ENCODE measurements around the gene FXR1.
A peak's percentile ranks its signal among the peaks of the same experiment; 100 is the strongest.
"Not testable (repeated sequence)": the region's sequence is repeated elsewhere in the genome, so short reads cannot be mapped to it uniquely, and the experiment has no call there.

FXR1 gene

DNA sequence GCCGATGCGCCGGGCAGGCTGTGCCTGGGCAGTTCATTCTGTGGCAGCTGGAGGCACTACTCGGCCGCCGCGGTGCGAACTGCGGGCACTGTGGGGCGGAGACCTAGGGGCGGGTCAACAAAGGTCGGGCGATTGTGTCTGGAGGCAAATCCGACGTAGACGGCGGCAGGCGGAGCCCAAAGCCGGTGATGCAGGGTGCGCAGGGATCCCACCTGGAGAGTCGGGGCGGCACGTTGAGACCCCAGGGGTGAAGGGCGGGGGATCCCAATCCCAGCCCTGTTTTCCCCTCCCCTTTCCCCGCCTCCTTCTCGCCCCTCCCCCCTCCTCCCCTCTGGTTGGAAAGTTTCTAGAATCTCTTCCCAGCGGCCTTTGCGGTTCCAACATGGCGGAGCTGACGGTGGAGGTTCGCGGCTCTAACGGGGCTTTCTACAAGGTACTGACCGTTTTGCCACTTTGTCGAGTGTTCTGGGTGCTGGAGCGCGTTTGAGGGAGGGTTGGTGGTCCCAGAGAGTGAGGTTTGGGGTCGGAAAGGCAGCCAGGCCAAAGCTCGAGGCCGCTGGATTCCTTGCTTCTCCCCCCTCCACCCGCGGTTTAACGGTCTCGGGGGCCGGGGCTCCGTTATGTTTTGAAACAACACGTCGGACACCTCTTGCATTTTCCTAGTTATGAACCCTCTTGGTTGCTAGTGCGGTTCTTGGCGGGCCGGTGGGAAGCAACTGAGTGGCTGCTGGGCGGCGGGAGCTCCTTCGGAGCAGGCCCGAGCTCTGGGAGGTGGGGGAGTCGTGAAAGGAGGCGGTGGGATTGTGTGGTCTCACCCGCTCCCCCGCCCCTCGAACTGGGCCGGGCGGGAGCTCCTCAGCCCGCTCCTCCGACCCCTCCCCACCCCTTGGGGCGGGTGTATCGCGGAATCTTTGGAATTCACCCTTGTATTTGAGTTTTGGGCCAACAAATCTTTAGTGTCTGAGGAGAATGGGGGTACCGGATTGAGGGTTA is at the start of gene FXR1:
FXR1 (plus strand) TSS at position 367 of the 993 bp plus-strand sequence; CDS start at position 383, 16 bp downstream.
- DNase-seq = peak; percentile 83 to 87

DNA sequence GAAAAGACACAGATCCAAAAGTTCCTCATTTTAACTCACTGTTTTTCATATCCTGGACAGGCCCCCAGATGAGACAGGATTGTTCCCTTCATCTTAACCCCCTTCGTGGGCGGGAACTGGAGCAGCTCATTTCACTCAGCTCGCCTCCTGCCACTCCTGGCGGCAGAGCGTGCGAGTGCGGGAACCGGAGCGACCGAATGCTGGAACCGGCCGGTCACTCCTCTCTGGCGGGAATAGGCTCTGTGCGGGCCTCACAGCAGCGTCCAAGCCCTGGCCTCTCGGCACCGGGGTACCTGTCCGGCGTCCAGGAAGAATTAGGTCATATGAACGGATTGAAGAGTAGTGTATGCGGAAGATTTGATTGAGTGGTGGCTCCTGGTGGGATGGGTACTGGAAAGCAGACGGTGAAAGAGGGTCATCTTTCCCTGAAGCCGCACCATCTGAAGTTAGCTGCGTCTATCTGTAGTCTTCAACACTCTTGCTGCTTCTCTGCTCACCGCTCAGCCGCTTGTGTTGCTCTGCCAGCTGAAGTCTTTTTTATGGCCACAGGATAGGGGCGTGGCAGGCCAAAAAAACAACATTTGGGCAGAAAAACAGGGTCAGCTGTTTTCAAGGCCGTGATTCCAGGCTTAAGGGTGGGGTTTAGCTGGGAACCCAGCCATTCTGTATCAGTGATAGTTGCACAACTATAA is 42.3 kb upstream of the FXR1 start:
- DNase-seq = no peak

DNA sequence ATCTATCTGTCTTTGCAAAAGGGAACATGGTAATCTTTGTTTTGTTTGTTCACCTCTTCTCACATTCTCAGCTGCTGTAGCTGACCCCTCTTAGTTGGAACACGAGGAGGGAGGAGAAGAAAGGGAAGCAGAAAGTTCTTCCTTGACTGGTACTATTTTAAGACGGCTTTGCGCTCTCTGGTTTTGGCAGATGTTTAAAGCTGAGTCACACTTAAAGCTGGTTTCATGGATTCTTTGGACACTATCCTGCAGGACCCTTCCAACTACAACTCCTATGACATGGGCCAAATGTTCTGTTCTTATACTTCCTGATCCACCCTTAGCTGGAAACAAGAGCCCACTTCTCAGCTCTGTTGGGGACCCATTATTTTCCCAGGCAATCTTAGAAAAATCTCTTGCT is 40.6 kb upstream of the FXR1 start:
- DNase-seq = no peak

DNA sequence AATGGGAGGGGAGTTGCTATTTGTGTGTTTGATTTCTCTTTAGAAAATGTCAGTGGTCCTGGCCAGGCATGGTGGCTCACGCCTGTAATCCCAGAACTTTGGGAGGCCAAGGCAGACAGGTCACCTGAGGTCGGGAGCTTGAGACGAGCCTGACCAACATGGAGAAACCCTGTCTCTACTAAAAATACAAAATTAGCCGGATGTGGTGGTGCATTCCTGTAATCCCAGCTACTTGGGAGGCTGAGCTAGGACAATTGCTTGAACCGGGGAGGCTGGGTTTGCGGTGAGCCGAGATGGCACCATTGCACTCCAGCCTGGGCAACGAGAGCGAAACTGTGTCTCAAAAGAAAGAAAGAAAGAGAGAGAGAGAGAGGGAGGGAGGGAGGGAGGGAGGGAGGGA is 40.0 kb upstream of the FXR1 start:
- DNase-seq = not testable (repeated sequence)

DNA sequence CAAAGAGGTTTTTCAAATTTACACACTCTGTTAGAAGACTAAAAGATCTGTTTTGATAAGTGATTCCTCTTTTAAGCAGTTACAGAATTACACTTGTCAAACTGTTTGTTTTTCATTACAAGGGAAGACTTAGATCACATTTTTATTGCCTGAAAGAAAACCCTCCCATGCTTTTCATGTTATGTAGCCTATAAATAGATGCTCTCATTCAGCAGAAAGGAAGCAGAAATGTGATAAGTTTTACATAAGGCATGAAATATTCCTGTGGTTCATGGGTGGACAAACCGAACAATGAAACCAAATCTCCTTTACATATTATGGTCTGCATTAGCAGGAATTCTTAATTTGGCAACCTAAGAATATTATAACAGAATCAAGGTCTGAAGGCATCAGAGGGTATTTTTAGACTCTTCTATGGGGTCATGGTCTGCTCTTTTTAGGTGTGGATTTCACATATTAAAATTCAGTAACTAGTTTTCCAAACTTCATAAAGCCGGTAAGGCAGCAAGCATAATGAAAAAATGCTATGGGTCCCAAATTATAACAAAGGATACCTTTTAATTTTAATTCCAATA is 37.3 kb upstream of the FXR1 start:
- DNase-seq = no peak

DNA sequence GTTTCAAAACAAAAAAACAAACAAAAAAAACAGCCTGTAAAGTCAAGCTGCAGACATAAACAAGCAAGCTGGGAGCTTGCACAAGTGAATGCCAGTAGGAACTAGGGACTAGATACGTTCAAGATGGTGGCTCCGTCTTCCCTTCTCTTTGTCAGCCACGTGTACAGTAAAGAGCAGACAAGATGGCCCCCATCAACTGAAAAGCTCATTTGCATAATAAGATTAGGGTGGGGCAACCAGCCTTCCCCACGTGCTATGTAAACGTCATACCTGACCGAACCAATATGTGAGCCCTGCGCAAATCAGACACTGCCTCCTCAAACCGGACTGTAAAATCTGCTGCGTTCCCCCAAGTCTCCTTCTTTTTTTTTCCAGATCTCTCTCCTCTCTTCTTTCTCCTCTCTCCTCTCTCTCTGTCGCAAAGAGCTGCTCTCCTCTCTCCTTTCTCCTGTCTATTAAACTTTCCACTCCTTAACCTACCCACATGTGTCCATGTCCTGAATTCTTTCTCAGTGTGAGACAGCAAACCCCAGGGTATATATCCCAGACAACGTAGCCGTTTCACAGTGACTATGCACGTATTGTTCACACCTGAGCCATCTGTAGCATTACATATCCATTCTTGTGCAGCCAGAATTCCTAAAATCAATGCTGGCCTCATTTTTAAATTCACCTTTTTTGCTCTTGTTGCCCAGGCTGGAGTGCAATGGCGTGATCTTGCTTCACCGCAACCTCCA is 31.2 kb upstream of the FXR1 start:
- DNase-seq = no peak

DNA sequence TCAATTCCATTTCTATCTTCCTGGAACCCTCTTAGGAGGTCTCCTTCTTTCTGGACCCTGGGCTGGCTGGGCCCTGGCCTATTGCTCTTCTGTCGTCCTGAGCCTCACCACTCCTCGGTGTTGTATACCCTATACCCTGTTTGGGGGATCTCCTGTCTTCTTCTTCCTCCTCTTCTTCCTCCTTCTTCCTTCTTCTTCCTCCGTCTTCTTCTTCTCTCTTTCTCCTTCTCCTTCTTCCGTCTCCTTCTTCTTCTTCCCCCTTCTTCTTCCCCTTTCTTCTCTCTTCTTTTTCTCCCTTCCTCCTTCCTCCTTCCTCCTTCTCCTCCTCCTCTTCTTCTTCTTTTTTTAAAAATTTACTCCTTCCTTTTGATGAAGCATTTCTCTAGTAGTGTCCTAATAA is 30.4 kb upstream of the FXR1 start:
- no peak for DNase-seq

DNA sequence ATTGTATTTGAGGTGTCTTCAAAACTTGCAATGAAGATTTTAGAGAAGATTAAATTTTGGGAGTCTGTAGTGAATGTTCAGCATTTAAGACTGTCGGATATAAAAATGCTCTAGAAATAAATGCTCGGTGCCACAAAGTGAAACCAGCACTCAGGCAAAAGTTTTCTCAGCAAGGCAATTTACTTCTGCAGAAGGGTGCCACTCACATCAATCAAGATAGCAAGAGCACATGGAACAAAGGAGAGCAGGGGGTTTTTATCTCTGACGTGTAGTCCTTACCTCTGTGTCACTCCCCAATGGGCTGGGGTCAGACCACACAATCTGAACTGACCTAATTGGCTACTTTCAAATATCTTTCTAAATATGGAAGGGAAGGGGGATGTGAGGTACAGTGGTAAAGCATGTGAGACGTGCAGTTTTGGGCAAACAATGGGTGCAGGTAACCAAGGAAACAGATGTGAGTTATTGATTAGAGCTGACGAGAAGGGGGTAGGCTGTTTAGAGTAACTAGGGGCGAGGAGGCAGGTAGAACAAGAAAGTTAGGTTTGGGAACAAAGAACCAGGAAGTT is 23.4 kb upstream of the FXR1 start:
- DNase-seq = no peak

DNA sequence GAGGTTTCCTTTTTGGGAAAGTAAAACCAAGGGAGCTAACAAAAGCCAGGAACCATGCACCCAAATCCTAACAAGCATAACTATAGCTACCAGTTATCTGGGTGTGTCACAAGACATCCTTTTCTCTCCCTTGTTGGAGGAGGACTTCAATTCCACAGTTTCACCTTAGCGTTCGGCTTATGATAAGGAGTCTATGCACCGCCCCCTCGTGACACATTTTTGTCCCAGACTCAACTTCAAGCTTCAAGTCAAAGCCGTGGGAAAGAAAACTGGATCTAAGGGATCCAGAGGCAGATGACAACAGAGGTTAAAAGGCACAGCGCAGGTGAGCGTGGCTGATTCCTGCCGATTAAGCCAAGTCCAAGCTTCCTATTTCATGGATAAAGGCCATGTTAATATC is 13.9 kb upstream of the FXR1 start:
- DNase-seq = no peak

DNA sequence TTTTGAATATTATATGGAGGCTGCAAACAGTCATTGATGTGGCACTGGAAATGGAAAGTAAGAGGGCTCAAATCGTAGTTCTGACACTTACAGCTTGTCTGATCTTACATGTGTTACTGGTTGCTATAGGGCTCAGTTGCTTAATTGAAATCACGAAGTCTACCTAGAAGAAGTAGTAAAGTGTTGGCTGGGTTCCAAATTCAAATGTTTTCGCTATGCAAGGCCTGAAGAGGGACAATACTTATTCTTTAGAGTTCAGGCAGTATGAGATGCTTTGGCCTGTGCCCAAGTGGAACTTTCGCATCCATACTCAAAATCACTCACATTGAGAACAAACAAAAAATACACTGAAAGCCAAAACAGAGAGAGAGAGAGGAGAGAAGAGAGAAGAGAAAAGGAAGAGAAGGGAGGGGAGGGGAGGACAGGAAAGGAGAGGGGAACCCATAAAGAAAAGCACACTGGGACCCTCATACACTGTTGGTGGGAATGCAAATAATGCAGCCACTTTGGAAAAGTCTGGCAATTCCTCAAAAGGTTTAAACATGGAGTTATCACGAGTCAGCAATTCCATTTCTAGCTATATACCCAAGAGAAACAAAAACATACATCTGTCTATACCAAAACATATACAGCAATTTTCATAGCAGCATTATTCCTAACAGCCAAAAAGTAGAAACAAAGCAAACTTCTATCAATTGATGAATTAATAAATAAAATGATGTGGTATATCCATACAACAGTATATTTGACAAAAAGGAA is 2.9 kb upstream of the FXR1 start:
- DNase-seq = no peak

DNA sequence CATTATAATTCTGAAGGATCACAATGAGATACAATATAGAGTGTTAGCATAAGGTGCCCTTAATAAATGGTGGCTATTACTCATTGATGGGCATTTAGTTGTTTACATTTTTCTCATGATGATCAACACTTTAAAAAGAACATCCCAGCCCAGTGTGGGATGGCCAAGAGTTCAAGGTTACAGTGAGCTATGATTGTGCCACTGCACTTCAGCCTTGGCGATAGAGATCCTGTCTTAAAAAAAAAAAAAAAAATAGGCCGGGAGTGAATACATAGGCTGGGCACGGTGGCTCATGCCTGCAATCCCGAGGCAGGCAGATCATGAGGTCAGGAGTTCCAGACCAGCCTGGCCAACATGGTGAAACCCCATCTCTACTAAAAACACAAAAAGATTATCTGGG is 1.6 kb upstream of the FXR1 start:
- DNase-seq = no peak

DNA sequence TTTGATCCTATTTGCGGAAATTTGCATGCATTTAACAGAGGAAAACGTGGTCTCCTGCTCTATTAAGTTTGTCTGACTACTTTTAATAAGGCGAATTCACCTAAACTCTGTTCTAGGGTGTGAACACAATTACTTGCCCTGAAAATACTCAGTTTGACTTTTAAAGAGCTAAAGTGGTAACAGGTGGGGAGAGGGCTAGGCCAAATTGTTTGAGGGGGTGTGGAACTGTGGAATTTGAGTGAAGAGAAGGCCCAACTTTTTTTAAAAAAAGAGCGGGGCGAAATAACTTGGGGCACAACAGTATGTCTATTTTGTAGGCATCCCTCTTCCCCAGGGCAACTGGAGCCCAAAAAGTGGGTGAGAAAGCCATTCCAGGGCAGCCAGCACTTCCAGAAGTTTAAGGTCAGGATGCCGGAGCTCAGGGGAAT is 580 bp upstream of the FXR1 start:
- DNase-seq = no peak

DNA sequence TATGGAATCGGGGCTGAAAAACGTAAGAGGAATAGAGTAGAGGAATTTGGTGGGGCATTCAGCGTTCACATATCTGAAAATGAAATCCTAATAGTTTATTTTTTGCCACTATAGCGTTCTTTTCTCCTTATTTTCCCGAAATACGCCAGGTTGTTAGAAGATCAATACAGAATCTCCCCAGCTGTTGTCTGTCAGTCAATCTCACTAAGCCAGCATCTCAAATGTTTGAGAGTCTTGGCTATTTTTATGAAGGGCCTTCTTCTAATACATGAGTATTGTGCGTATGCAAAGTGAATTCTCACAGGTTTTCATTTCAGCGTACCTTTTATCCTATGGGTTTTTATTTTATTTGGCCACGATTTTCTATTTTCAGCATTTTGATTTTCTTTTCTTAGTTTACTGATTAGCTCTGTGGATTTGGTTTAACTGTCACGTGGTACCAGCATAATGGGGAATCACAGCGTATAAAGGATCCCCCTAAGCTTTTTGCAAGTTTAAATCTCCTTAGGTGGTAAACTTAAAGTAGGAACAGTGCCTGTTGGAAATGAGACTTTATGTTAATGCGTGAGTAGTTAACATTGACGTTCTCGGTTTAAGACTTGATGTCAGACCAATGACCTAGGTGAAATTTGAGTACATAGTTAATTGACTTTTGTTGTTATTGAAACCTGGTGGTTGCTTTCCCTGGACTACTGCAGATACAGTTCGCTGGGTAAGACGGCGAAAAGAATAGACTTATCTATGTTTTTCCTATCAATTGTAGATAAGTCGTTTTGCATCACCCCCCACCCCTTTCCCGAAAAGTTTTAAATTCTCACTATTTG is 1.3 kb downstream of the FXR1 start:
- DNase-seq = no peak

DNA sequence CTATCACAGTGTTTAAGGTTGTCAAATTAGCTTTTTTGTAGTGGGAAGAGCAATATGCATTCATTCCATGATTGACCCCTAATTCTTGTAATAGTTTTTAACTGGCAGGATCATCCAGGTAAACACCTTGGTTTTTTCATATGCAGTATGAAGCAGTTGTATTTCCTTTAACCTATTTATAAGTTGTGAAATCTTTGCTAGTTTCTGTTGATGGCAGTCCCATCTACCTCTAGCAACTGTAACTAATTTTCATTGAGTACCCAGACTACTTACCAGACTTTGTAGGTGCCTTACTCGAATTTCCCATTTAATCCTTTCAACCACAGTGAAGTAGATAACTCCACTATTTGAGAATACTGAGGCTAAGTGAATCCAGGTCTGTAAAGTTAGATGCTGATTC is 6.1 kb downstream of the FXR1 start:
- no peak for DNase-seq

DNA sequence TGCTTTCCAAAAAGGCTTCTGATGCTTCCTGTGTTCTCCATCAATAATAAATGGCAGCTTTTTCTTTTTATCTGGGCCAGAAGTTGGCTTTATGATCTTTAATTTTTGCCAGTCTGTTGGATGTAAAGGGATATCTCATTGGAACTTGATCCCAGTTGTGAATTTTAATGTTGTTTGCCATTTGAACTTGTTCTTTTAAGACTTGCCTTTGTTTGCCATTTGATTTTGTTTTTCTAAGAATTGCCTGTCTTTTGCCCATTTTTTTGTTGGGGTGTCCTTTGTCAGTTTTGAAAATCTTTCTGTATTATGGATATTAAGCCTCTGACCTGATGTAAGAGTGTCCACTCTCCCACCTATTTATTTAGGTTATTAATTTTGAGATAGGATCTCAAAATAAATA is 9.8 kb downstream of the FXR1 start:
- no peak for DNase-seq

DNA sequence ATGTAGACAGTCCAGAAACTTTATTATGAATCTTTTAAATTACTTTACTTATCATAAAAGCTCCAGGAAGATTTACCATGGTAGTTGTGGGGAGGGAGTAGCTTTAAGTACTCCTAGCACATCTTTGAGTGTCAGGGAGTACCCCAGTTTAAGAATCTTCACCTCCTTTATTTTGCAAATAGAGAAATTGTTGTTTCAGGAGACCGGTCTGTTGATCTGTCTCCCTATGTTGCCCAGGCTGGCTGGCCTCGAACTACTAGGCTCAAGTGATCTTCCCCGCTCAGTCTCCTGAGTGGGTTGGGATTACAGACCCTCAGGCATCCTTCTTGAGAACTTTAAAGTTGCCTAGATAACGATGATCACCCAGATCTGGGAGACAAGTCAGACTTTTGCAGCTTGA is 11.1 kb downstream of the FXR1 start:
- DNase-seq = no peak

DNA sequence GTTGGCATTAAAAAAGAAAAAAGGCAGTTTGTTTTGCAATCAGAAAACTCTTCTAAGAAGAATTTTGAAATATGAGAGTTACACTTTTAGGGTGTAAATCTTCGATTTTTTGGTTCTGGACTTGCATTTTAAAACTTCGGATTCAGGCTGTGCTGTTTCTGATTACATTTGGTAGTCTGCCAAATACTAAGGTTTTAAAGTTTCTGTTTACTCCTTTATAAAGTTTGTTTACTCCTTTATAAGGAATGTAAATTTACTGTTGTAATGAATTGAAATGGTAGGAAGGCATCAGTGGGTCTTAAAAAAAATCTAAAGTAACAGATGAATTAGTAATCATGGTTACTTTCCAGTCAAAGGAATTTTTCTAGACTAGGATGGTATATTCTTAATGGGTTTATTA is 14.1 kb downstream of the FXR1 start:
- DNase-seq = no peak

DNA sequence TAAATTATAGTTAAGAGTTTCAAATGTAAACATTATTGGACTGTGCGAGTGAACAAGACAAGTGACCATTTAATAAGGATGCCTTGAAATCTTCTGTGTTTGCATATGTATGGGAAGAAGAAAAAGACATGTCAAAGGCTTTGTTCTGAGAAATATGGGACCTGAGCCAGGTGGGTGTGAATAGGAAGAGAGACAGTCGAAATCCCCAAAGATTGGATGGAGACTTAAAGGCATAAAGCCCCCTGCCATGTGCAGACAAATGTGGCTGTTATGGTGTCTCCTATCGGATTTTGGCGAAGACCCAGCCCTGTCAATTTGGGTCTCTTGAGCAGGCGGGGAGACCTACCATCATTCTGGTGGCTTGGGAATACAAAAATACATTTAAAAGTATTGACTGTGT is 16.9 kb downstream of the FXR1 start:
- no peak for DNase-seq

DNA sequence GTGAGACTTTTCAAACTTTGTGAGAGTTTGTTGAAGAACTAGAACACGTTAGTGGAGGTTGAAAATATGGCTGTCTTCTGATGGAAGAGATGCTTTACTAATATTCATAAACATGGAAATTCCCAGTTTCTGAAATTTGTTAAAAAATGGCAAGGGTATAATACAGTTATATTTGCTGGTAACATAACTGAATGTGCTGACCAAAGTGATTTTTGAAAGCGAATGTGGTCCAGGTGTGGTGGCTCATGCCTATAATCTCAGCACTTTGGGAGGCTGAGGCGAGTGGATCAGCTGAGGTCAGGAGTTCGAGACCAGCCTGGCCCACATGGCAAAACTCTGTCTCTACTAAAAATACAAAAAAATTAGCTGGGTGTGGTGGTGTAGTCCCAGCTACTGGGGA is 18.1 kb downstream of the FXR1 start:
- DNase-seq = no peak

DNA sequence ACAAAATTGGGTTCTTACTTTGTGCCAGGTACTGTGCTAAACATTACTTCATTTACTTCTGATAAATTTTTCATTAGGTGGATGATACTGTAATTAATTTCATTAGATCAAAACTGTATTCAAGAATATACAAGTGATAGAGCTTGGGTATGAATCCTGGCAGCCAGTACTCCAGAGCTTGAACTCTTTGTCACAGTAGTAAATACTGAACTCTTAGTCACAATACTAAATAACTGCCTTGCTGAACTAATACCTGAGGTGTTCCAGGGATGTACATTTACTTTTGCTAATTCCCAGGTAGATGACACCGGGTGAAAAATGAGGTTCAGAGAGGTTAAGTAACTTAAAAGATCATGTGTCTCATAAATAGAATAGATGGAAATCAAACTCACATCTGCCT is 20.3 kb downstream of the FXR1 start:
- DNase-seq = no peak

DNA sequence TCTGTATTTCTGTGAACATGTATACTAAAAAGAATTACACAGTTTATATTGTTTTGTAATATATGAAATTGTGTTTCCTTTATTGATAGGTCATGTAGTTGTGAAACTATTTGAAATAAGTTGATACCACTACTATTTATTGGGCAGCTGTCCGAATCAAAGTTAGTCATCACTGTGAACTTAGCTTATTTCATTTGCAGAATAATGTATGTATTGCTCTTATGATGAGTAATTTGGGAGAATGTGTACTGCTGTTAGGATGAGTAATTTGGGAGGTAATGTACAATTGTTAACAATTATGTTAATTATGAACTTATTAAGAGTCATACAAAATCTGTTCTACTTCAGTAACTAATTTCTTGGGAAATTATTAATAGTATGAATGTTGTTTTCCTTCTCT is 22.2 kb downstream of the FXR1 start:
- DNase-seq = no peak

Data from activated CD4-positive, alpha-beta T cell treated with anti-CD3 and anti-CD28 coated beads, Interleukin-2, amount 50 U/mL, for 4 hours (primary cell).